DOHH2 (cell line): Measurements from ENCODE around the gene MCOLN1.

Experiments used
- H3F3A ChIP-seq: fragments of 200-600 bp; sonication (generic), shearing (Covaris generic); 2 replicates; pipeline ENCODE4 v1.6.0; 2016; ENCODE audit warnings: antibody characterized with exemption, mild to moderate bottlenecking; ENCODE audit not compliant: control insufficient read depth, insufficient read depth
- H3K27ac ChIP-seq: fragments of 200-600 bp; sonication (generic); 2 replicates; pipeline ENCODE4 v1.5.1; 2014; ENCODE audit warnings: low read depth, mild to moderate bottlenecking, low read length, moderate library complexity
- H3K27me3 ChIP-seq: fragments of 200-600 bp; sonication (generic); 2 replicates; pipeline ENCODE4 v1.6.1; 2014; ENCODE audit warnings: mild to moderate bottlenecking, low read length, mixed read lengths; ENCODE audit not compliant: control insufficient read depth
- H3K36me3 ChIP-seq: fragments of 200-600 bp; sonication (generic); 2 replicates; pipeline ENCODE4 v1.6.1; 2014; ENCODE audit warnings: mild to moderate bottlenecking, low read length, moderate library complexity, mixed read lengths; ENCODE audit not compliant: control insufficient read depth
- H3K4me1 ChIP-seq: fragments of 200-600 bp; sonication (generic); 2 replicates; pipeline ENCODE4 v1.6.1; 2014; ENCODE audit warnings: mild to moderate bottlenecking, low read length, mixed read lengths; ENCODE audit not compliant: control insufficient read depth
- H3K4me2 ChIP-seq: fragments of 200-600 bp; sonication (generic); 2 replicates; pipeline ENCODE4 v1.6.0; 2014; ENCODE audit warnings: mild to moderate bottlenecking, low read length, moderate library complexity
- H3K4me3 ChIP-seq: fragments of 200-600 bp; sonication (generic); 2 replicates; pipeline ENCODE4 v1.5.1; 2014; ENCODE audit warnings: mild to moderate bottlenecking, low read length, mixed read lengths
- H3K79me2 ChIP-seq: fragments of 200-600 bp; sonication (generic); 2 replicates; pipeline ENCODE4 v1.6.1; 2014; ENCODE audit warnings: mild to moderate bottlenecking, low read length, mixed read lengths; ENCODE audit not compliant: control insufficient read depth
- H3K9me2 ChIP-seq: fragments of 200-600 bp; sonication (generic); replicated peaks from 2 replicates; pipeline ENCODE4 v1.6.1; 2014; ENCODE audit warnings: mild to moderate bottlenecking, low read length, mixed read lengths; ENCODE audit not compliant: control insufficient read depth
- H3K9me3 ChIP-seq: fragments of 200-600 bp; sonication (generic); 2 replicates; pipeline ENCODE4 v1.6.1; 2014; ENCODE audit warnings: antibody characterized with exemption, low read length, mixed read lengths; ENCODE audit not compliant: control insufficient read depth, insufficient read depth
- H4K20me1 ChIP-seq: fragments of 200-600 bp; sonication (generic); 2 replicates; pipeline ENCODE4 v1.6.0; 2014; ENCODE audit warnings: low read depth, mild to moderate bottlenecking, antibody characterized with exemption, low read length, moderate library complexity; ENCODE audit not compliant: control insufficient read depth, insufficient read depth
- CTCF ChIP-seq: fragments of 200-600 bp; sonication (generic); IDR thresholded peaks from one replicate; pipeline ENCODE4 v1.5.1; 2014; ENCODE audit warnings: antibody characterized with exemption, mild to moderate bottlenecking, low read depth, low read length; ENCODE audit not compliant: poor library complexity, severe bottlenecking
- EZH2phosphoT487 ChIP-seq: fragments of 200-600 bp; sonication (generic); IDR thresholded peaks from 2 replicates; pipeline ENCODE4 v1.6.1; 2017; ENCODE audit warnings: borderline replicate concordance, mild to moderate bottlenecking, antibody characterized with exemption, low read length, moderate library complexity, mixed read lengths

Gene MCOLN1

GRCh38 chr19:7520131-7521051, 2.0 kb upstream of the MCOLN1 start:
- Histone ChIP-seq H3K4me2 (no peak overlapping the region), H3K27ac (no peak overlapping the region), H3K9me3 (no peaks in the 10 kb centered on the region), H3K4me3 (no peak overlapping the region), H3K9me2 (no peaks in the 10 kb centered on the region), H3K27me3 (peaks cover 28% of the 10 kb centered on the region), H3K79me2 (no peaks in the 10 kb centered on the region), H3K4me1 (peaks cover 17% of the 10 kb centered on the region), H3F3A (no peaks in the 10 kb centered on the region), H4K20me1 (no peaks in the 10 kb centered on the region), H3K36me3 (no peaks in the 10 kb centered on the region)
- TF ChIP-seq CTCF (no peak), EZH2phosphoT487 (no peak)

- Histone ChIP-seq H3K4me1 (peaks cover 14% of the 10 kb centered on the region), H4K20me1 (no peaks in the 10 kb centered on the region), H3K79me2 (no peaks in the 10 kb centered on the region), H3K9me2 (no peaks in the 10 kb centered on the region), H3K27ac (no peak overlapping the region), H3K9me3 (no peaks in the 10 kb centered on the region), H3K4me3 (peak overlapping the region; percentile 86), H3F3A (no peaks in the 10 kb centered on the region), H3K4me2 (peak overlapping the region; percentile 80), H3K36me3 (no peaks in the 10 kb centered on the region), H3K27me3 (peaks cover 19% of the 10 kb centered on the region)
- TF ChIP-seq EZH2phosphoT487 (no peak), CTCF (no peak)
These were observed 813 bp upstream of the MCOLN1 start for GRCh38 chr19:7521551-7522071.

GRCh38 chr19:7522923-7523667, 671 bp downstream of the MCOLN1 start:
- Histone ChIP-seq H3K27ac (no peak overlapping the region), H3K4me2 (peak overlapping the region; percentile 80), H3K9me2 (no peaks in the 10 kb centered on the region), H3K9me3 (no peaks in the 10 kb centered on the region), H3K79me2 (no peaks in the 10 kb centered on the region), H4K20me1 (no peaks in the 10 kb centered on the region), H3K36me3 (no peaks in the 10 kb centered on the region), H3K4me3 (peak overlapping the region; percentile 86), H3F3A (no peaks in the 10 kb centered on the region), H3K4me1 (peaks cover 14% of the 10 kb centered on the region), H3K27me3 (peaks cover 5% of the 10 kb centered on the region)
- TF ChIP-seq EZH2phosphoT487 (no peak), CTCF (no peak)
